Measurements from ENCODE around the gene HNRNPF. TPM values are rescaled to one million over a fixed set of nuclear protein-coding genes. Genes with fewer than 3 reads are reported as not detected.

Gene HNRNPF
- total RNA-seq, 2 experiments from 2014 or later = 442 to 445 TPM

- Mint-ChIP-seq H3K27me3 (no peaks in the 10 kb centered on the region), H3K36me3 (ENCODE audit: low read depth) (peaks cover 16% of the 10 kb centered on the region), H3K4me1 (ENCODE audit: low read depth) (peaks cover 8% of the 10 kb centered on the region), H3K9me3 (no peaks in the 10 kb centered on the region), H3K4me3 (no peak overlapping the region), H3K27ac (no peak overlapping the region)
- DNase-seq = no peak
- intact Hi-C loops (cut with micrococcal nuclease) = no loop called here
- ChIA-PET POLR2A (interaction anchor here (2.0 to 9.4 kb wide), 4 partner anchors 8 to 38 kb away, joined by 4 to 332 read pairs (median 60); partner anchors contain the start of gene ZNF487), CTCF (no interaction called here)
- no peak for ATAC-seq
- no peak for TF ChIP-seq CTCF (IDR thresholded peaks at IDR 0.05)
Observed at GRCh38 chr10:43411536-43411935, 2.5 kb upstream of the HNRNPF start.

- peaks cover 28% of the 10 kb centered on the region for H3K36me3 Mint-ChIP-seq (ENCODE audit: low read depth)
- POLR2A ChIA-PET = interaction anchor here (0.7 to 9.4 kb wide), 7 partner anchors 9 to 39 kb away, joined by 3 to 332 read pairs (median 4); partner anchors contain the start of gene ZNF487
- CTCF ChIA-PET = interaction anchor here (1.0 to 1.9 kb wide), 3 partner anchors 10 to 155 kb away, joined by 3 to 5 read pairs (median 3); no protein-coding TSS in a partner anchor
- ATAC-seq (no peak), DNase-seq (no peak)
- peak overlapping the region; percentile 99 for H3K4me3 Mint-ChIP-seq
- H3K9me3 Mint-ChIP-seq = no peaks in the 10 kb centered on the region
- intact Hi-C loops (cut with micrococcal nuclease) = no loop called here
- no peaks in the 10 kb centered on the region for H3K27me3 Mint-ChIP-seq
- H3K4me1 Mint-ChIP-seq (ENCODE audit: low read depth) = peaks cover 8% of the 10 kb centered on the region
- no peak for TF ChIP-seq CTCF (IDR thresholded peaks at IDR 0.05)
- H3K27ac Mint-ChIP-seq = peak overlapping the region; percentile 100
Observed at GRCh38 chr10:43410345-43410744, 1.4 kb upstream of the HNRNPF start.

GRCh38 chr10:43409385-43410109 is 561 bp upstream of the HNRNPF start:
- ATAC-seq (peak; percentile 11), DNase-seq (peak; percentile 85)
- H3K4me1 Mint-ChIP-seq (ENCODE audit: low read depth) = peaks cover 12% of the 10 kb centered on the region
- intact Hi-C loops (cut with micrococcal nuclease) = loop anchor here (5.0 kb wide), 1 partner anchor 272 kb away; the partner anchor contains the start of gene CSGALNACT2
- peak overlapping the region; percentile 100 for H3K27ac Mint-ChIP-seq
- peaks cover 34% of the 10 kb centered on the region for H3K36me3 Mint-ChIP-seq (ENCODE audit: low read depth)
- peak overlapping the region; percentile 99 for H3K4me3 Mint-ChIP-seq
- CTCF ChIA-PET = interaction anchor here (1.0 to 1.9 kb wide), 4 partner anchors 9 to 154 kb away, joined by 3 to 5 read pairs (median 4); no protein-coding TSS in a partner anchor
- no peak for TF ChIP-seq CTCF (IDR thresholded peaks at IDR 0.05)
- H3K27me3 Mint-ChIP-seq = no peaks in the 10 kb centered on the region
- H3K9me3 Mint-ChIP-seq = no peaks in the 10 kb centered on the region
- POLR2A ChIA-PET = interaction anchor here (1.1 to 9.4 kb wide), 6 partner anchors 9 to 40 kb away, joined by 3 to 332 read pairs (median 6); partner anchors contain the start of gene ZNF487

GRCh38 chr10:43408331-43408709 is 666 bp downstream of the HNRNPF start:
- Mint-ChIP-seq H3K27me3 (no peaks in the 10 kb centered on the region), H3K9me3 (no peaks in the 10 kb centered on the region), H3K4me3 (peak overlapping the region; percentile 99), H3K36me3 (ENCODE audit: low read depth) (peaks cover 47% of the 10 kb centered on the region), H3K4me1 (ENCODE audit: low read depth) (peaks cover 18% of the 10 kb centered on the region), H3K27ac (peak overlapping the region; percentile 100)
- TF ChIP-seq CTCF (IDR thresholded peaks at IDR 0.05) = no peak
- intact Hi-C loops (cut with micrococcal nuclease) = loop anchor here (5.0 kb wide), 1 partner anchor 271 kb away; the partner anchor contains the start of gene CSGALNACT2
- ATAC-seq = no peak
- ChIA-PET POLR2A (interaction anchor here (0.9 to 9.4 kb wide), 9 partner anchors 12 to 286 kb away, joined by 3 to 332 read pairs (median 4); partner anchors contain the start of gene ZNF487), CTCF (interaction anchor here (1.0 to 1.8 kb wide), 2 partner anchors 12 to 18 kb away, joined by 6 to 8 read pairs; no protein-coding TSS in a partner anchor)
- DNase-seq = no peak
